CD4-positive, alpha-beta T cell treated with Interleukin-6 for 4 hours (primary cell): ENCODE data around the gene SLC2A6.

Experiments used
- DNase-seq: peaks from one replicate; pipeline ENCODE4 v3.0.0-alpha.2; 2020; ENCODE audit warnings: mixed read lengths

Gene SLC2A6

GRCh38 chr9:133478851-133479711 lies at the start of gene SLC2A6:
TSS of gene SLC2A6 (minus strand) at chr9:133479099. CDS start at chr9:133479059, 40 bp downstream.
- DNase-seq = peak; percentile 87

GRCh38 chr9:133528001-133528875 lies 49.3 kb upstream of the SLC2A6 start:
- no peak for DNase-seq

GRCh38 chr9:133527444-133527920 lies 48.6 kb upstream of the SLC2A6 start:
- DNase-seq = no peak

GRCh38 chr9:133526721-133527321 lies 47.9 kb upstream of the SLC2A6 start:
- DNase-seq = peak; percentile 17

GRCh38 chr9:133525677-133526076 lies 46.8 kb upstream of the SLC2A6 start:
- DNase-seq = no peak

- DNase-seq = no peak
These were observed 45.9 kb upstream of the SLC2A6 start, which contains the start of gene MYMK for GRCh38 chr9:133524679-133525228. TSS of gene MYMK (minus strand) at chr9:133524959. CDS start at chr9:133524844, 115 bp downstream.

GRCh38 chr9:133524146-133524545 lies 45.2 kb upstream of the SLC2A6 start:
- DNase-seq = no peak

- DNase-seq = no peak
These were observed 44.2 kb upstream of the SLC2A6 start for GRCh38 chr9:133523106-133523505.

GRCh38 chr9:133522073-133522910 lies 43.4 kb upstream of the SLC2A6 start:
- no peak for DNase-seq

GRCh38 chr9:133521122-133522072 lies 42.5 kb upstream of the SLC2A6 start:
- DNase-seq = no peak

- no peak for DNase-seq
These were observed 41.4 kb upstream of the SLC2A6 start for GRCh38 chr9:133520121-133520835.

GRCh38 chr9:133519693-133520092 lies 40.8 kb upstream of the SLC2A6 start:
- no peak for DNase-seq

GRCh38 chr9:133518706-133519449 lies 40.0 kb upstream of the SLC2A6 start:
- no peak for DNase-seq

- DNase-seq = no peak
These were observed 39.3 kb upstream of the SLC2A6 start for GRCh38 chr9:133518200-133518599.

- DNase-seq = no peak
These were observed 38.8 kb upstream of the SLC2A6 start for GRCh38 chr9:133517711-133518110.

GRCh38 chr9:133516961-133517350 lies 38.1 kb upstream of the SLC2A6 start:
- DNase-seq = no peak

- DNase-seq = no peak
These were observed 37.5 kb upstream of the SLC2A6 start for GRCh38 chr9:133516256-133516960.

- DNase-seq = no peak
These were observed 36.8 kb upstream of the SLC2A6 start for GRCh38 chr9:133515615-133516255.
